Cardiac muscle cell (in vitro differentiated cells and primary cell): ENCODE data around the gene DCAF12. TPM values are rescaled to one million over a fixed set of nuclear protein-coding genes. Genes with fewer than 3 reads are reported as not detected.

ENCODE experiments used
- DNase-seq, 2 donors: peaks; one replicate each; pipeline versions ENCODE4 v3.0.0 to v3.0.0-alpha.2; 2010 to 2017; ENCODE audit warnings: low read depth in 1 of 2, low spot score in 1 of 2
- H3K27ac ChIP-seq: fragments of 200-600 bp; sonication (generic); 2 replicates; pipeline ENCODE4 v1.5.1; 2016
- H3K27me3 ChIP-seq: fragments of 200-600 bp; sonication (generic); 2 replicates; pipeline ENCODE4 v1.6.0; 2016; ENCODE audit warnings: control low read depth
- H3K36me3 ChIP-seq: fragments of 200-600 bp; sonication (generic); 2 replicates; pipeline ENCODE4 v1.5.1; 2016; ENCODE audit warnings: control low read depth
- H3K4me1 ChIP-seq: fragments of 200-600 bp; sonication (generic); 2 replicates; pipeline ENCODE4 v1.8.1; 2017; ENCODE audit warnings: low read depth, mild to moderate bottlenecking, mixed run types
- H3K4me3 ChIP-seq: fragments of 200-600 bp; sonication (generic); 2 replicates; pipeline ENCODE4 v1.5.1; 2016; ENCODE audit warnings: mild to moderate bottlenecking
- H3K9me3 ChIP-seq: fragments of 200-600 bp; sonication (generic); 2 replicates; pipeline ENCODE4 v1.5.1; 2017; ENCODE audit warnings: low read depth, mild to moderate bottlenecking, control low read depth
- CTCF ChIP-seq: IDR thresholded peaks from 2 replicates; pipeline ENCODE4 v1.5.1; 2012; ENCODE audit warnings: low read depth, mild to moderate bottlenecking, low read length
- polyA plus RNA-seq: library from polyadenylated mRNA; unstranded; fragments of >200 nt; fragmentation: Nextera tagmentation; extraction: Ambion mirVana; gene quantifications from 2 replicates; pipeline ENCODE4 v1.2.1, GENCODE V29; 2016
- total RNA-seq: library from RNA; depleted of rRNA; stranded (reverse); fragments of >200 nt; gene quantifications from 2 replicates; pipeline ENCODE4 v1.2.3, GENCODE V29; 2016

DCAF12 gene
- total RNA-seq = 29.7 and 31.7 TPM in 2 replicates
- polyA plus RNA-seq = 27.1 and 36.0 TPM in 2 replicates

- DNase-seq = peak; percentile 94 to 95
- Histone ChIP-seq H3K27me3 (no peaks in the 10 kb centered on the region), H3K4me1 (peaks cover 23% of the 10 kb centered on the region), H3K36me3 (peaks cover 5% of the 10 kb centered on the region), H3K4me3 (peak within 1 kb of the TSS; percentile 70), H3K27ac (peak within 1 kb of the TSS; percentile 91), H3K9me3 (no peaks in the 10 kb centered on the region)
- no peak for TF ChIP-seq CTCF
Measured at GRCh38 chr9:34126207-34127034, at the start of gene DCAF12. Gene DCAF12, minus strand, starts transcription at chr9:34126698. Its CDS starts 267 bp downstream, at chr9:34126431.

- DNase-seq = no peak
- Histone ChIP-seq H3K27ac (no peak overlapping the region), H3K36me3 (no peaks in the 10 kb centered on the region), H3K27me3 (no peaks in the 10 kb centered on the region), H3K9me3 (no peaks in the 10 kb centered on the region), H3K4me1 (peaks cover 12% of the 10 kb centered on the region), H3K4me3 (no peak overlapping the region)
- TF ChIP-seq CTCF = no peak
Measured at GRCh38 chr9:34176089-34176488, 49.6 kb upstream of the DCAF12 start.

- Histone ChIP-seq H3K4me3 (no peak overlapping the region), H3K27me3 (no peaks in the 10 kb centered on the region), H3K4me1 (no peaks in the 10 kb centered on the region), H3K27ac (no peak overlapping the region), H3K9me3 (no peaks in the 10 kb centered on the region), H3K36me3 (no peaks in the 10 kb centered on the region)
- no peak for TF ChIP-seq CTCF
- no peak for DNase-seq
Measured at GRCh38 chr9:34171753-34172535, 45.4 kb upstream of the DCAF12 start.

- Histone ChIP-seq H3K27me3 (no peaks in the 10 kb centered on the region), H3K9me3 (no peaks in the 10 kb centered on the region), H3K4me1 (no peaks in the 10 kb centered on the region), H3K4me3 (no peak overlapping the region), H3K27ac (no peak overlapping the region), H3K36me3 (no peaks in the 10 kb centered on the region)
- no peak for TF ChIP-seq CTCF
- DNase-seq = no peak
Measured at GRCh38 chr9:34170237-34170991, 43.9 kb upstream of the DCAF12 start.

GRCh38 chr9:34169125-34169524 is 42.6 kb upstream of the DCAF12 start:
- Histone ChIP-seq H3K27ac (no peak overlapping the region), H3K4me1 (no peaks in the 10 kb centered on the region), H3K36me3 (no peaks in the 10 kb centered on the region), H3K4me3 (no peak overlapping the region), H3K27me3 (no peaks in the 10 kb centered on the region), H3K9me3 (no peaks in the 10 kb centered on the region)
- DNase-seq = no peak
- TF ChIP-seq CTCF = no peak
